Ammon's horn (tissue), 1 donor: ENCODE measurements around the gene DTNA.

ENCODE experiments used
- DNase-seq: peaks from one replicate; pipeline ENCODE4 v3.0.0-alpha.2; 2016; ENCODE audit warnings: low spot score

The DTNA gene

DNA sequence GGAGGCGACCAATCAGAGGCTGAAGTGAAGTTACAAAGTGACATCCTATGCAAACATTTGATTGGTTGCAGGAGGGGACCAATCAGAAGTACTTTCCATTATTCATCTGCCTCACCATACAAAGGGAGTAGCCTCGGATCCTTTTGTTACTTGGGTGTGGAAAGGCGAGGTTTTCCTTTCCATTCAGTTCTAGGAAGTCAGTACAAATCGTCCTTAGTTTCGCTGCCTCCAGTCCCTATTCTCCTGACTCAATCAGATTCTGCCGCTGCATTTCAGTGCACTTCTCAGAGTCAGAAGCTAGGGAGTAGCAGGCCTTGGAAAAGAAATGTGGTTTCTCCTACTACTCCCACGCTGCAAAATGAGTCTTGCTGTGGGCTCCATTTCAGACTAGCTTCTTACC, 149.4 kb downstream of the DTNA start:
- DNase-seq, result no peak

DNA sequence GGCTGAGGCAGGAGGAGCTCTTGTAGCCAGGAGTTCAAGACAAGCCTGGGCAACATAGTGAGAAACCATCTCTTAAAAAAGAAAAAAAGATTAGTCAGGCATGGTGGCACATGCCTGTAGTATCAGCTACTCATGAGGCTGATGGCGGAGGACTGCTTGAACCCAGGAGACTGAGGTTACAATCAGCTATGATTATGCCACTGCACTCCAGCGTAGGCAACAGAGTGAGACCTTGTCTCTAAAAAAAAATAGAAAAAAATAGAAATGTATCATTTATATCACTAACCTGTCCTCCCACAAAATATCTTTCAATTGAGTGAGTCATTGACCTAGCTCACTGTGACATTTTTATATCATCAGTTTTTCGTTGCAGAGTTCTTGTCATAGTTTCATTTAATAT, 152.5 kb downstream of the DTNA start:
- no peak for DNase-seq

DNA sequence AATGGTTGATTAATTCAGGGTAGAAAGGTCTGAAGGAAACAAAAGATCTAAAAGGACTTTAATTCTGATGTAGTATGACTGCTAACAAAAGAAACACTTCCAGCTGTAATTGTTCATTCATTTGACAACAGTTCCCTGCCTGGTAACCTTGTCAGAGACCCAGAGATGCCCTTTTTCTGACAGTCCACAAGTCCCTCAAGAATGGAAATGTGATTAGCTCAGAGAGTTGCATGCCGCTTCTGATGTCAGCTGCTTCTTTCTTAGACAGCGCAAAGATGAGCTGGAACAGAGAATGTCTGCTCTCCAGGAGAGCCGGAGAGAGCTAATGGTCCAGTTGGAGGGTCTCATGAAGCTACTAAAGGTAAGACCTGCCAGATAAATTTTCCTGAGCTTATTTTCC, 153.6 kb downstream of the DTNA start:
- no peak for DNase-seq

DNA sequence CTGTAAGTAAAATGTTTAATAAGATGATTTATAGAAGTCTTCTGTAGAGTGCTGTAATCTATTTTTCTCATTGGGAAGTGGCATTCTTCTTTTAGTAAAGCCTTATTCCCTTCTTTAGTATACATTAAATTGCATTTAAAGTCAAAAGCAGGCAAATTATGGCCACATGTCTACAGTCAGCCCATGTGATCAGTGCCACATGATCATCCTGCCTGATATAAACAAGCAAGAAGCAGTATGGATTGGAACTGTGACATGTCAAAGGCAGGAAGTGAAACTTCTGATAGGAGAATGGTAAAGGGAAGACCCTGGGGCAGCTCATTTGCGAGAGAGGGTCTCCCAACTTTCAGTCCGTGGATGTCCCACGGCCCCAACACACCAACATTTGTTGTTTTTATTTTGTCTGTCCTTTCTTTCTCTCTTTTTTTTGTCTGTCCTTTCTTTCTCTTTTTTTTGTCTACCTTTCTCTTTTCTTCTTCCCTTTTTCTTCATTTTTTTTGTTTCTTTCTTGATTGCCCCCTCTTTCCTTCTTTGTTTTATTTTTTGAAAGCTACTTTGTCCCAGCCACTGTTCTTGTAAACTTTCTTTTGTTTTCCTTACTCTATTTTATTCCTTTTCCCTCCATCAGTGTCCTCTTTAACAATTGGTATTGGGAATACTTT, 154.9 kb downstream of the DTNA start:
- DNase-seq, result no peak

DNA sequence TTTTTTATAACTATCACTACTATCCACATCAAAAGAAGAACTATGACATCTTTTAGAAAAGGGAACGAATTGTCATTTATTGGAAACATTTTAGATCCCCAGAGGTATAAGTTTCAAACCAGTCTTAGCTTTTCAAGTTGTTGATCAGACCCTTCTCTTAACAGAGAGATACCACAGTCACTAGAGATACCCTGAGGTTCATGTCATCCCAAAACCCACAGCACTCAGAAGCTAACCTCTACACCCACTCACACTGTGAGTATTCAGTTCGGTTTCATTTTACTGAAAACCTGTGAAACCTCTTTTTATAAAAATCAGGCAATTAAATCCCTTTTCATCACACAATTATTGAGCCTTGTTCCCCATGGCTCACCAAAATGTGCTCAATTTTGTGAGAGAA, 156.2 kb downstream of the DTNA start:
- no peak for DNase-seq

DNA sequence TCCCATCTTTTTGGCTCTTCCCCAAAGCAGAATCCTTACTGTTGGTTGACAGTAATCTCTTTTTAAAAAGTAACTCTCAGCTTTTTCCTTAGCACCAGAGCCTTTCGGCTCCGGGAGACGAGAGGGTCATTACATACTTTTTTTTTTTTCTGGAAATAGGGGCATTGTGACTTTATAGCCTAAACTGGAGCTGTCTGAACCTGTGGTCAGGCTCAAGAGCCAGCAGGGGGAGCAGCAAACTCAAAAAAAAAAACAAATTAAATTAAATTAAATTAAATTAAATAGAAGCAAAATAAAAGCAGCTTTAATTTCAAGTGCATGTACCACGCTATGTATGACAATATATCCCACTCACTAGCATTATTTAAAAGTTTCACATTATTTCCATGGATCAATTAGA, 156.6 kb downstream of the DTNA start:
- DNase-seq, result no peak

DNA sequence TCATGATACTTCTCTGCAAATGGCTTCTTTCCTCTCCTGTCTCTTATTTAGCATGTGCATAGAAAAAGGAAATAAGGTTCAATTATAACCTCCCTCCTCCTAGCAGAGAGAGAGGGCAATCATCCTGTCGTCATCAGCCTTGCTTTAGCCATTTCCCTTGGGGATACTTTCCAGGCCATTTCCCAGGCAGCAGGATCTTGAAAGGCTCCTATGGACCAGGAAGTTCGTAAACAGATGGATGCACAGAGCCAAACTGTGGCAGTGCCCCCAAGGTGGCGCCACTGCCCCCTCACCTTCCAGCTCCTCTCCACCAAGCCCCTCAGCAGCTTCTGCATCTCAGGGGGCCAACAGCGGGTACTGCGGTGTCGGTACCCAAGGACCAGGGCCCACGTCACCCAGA, 157.4 kb downstream of the DTNA start:
- DNase-seq, result peak; percentile 12

DNA sequence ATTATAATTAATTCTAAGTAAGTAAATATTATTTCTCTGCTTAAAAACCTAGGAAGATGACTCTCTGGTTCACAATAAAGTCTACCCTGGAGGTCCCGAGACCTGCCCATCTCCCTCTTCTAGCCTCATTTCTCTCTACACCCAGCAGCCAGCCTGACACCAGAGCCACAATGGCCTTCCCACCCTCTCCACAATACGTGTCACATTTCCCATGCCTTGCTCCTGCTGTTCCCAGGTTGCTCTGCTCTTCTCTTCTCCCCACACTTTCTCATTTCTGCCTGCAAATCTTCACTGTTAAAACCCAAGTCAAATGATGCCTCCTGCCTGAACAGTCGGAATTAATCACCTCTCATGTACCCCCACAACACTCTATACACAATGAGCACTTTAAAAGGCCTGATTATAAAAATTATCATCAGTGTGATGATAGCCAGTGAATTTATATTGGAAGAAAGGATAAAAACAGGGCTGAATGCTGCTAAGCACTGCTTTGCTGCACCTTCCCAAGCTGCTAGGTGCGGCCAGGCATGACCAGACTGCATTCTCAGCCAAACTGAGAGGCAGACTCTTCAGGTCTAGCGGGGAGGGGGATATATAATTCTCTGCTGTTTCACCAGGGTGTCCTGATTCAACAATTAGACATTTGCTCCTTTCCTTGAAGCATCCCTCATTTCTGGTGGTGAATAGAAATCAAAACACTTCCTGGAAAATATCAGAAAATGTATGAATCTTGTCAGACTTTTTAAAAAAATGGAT, 160.6 kb downstream of the DTNA start:
- DNase-seq, result no peak

DNA sequence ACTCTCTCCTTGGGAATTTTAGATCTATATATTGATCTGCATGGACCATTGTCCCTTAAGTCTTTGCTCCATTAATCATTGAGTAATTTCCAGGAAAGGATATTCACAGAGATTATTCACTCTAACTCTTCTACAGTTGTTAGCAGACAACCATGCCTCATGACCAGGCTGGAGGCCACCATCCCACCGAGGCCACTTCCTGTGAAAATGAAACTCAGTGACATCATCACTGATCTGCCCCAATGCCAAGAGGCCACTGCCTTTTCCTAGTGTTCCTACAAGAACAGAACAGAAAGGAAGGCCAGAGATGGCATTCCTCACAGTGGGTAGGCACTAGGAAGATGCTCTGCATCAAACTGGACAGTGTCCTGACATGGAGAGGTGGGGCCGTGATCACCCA, 161.3 kb downstream of the DTNA start:
- DNase-seq, result no peak

DNA sequence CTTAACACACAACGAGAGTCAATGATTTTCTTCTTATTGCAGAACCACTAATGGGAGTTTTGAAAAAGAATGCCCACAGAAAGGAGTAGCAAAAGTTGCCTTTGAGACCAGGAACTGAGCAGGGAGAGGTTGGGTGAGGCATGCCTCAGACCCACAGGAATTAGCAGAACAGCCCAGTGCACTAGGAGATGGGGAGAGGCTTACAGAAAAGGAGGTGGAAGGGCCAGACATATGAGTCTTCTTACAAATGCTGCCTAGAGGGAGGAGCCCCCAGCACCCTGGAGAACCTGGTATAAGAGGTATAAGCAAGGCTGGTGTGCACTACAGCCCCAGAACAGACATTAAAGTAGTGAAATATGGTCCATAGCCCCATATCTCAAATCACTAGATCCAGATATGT, 162.0 kb downstream of the DTNA start:
- no peak for DNase-seq

DNA sequence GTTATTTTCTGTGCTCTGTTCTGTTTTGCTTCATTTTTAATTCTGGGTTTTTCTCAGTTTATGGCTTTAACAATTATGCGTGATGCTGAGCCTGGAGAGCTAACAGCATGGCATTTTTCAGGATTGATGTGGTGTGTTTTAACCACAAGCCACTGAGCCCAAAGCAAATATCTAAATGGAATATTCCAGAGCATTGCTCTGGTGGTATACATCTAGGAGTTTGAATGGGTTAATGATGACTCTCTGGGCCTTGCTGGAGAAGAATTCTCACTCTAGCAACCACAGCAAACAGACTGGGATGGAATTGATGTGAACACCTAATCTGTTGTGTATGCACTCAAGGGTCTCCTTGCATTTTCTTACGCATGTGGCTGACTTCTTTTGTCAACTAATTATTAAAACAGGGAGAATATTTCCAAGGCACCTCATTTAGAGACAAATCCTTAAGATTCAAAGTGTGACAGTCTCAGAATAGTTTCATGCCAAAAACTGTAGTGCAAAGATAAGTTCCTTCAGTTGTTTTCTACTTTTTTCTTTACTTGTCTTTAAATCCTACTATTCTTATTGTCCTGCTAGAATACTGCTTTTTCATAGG, 164.0 kb downstream of the DTNA start:
- no peak for DNase-seq

DNA sequence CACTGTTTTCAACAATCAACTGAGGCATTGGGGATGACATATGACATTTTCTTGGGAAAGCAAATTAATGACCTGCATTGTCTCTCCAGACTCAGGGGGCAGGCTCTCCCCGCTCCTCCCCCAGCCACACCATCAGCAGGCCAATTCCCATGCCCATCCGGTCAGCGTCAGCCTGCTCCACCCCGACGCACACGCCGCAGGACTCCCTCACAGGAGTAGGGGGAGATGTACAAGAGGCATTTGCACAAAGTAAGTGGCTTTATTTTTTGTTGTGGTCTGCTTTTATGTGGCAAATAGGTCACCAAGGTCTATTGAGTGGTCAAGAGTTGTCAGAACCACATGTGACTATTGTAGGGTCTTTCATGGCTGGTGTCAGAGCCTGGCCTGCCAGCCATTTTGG, 165.1 kb downstream of the DTNA start:
- no peak for DNase-seq

DNA sequence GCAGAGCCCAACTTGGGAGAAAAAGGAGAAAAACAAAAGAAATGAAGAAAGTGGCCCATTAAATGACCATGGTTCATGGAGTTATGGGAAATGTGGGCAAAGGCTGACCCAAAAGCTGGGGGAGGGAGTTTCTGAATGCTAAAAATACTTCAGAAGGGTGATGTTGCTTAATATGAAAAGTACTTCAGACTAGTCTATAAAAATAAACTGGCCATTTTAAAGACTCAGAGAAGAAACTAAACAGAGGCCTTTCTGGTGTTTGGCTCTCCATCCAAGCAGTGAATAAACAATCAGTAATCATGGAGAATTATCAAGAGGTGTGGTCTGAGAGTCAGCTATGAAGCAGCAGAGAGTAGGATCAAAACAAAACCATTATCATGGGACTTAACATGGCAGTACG, 170.3 kb downstream of the DTNA start:
- no peak for DNase-seq

DNA sequence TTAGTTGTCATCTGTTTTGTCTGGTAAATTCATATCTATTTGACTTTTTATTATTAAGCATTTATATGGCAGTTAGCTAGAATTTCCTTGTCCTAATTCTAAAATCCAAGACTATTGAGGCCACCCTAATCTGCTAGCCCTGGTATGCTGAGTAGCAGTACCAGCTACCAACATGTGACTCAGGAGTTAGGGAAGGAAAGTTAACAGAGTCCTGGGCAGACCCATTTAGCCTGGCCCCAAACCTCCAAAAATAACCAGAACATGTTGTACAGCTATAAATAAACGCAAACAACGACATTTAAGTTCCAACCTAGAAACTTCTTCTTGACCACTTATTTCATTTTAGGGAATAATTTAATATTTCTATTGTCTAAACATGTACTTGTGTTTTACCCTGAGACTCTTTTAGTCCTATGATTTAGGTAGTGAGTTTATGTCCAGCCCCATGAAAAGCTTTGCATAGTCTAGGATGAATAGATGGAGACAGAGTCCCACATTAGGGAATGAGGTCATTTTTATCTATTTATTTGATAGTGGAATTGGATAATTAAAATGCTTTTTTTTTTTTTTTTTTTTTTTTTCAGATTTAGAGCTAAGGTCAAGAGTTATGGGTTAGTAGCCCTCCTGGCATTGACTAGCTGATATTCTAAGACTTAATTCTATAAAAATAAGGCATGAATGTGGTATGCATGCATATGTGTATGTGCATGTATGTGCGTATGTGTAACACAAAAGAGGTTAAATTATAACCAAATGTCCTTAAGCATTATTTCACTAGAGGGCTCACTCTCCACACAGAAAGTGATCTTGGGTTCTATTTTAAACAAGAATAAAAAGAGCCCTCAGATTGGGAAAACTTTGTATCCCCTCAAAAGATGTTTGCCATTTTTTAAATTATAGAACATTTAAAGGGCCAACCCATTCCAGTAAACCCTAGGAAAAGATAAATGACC, 171.1 kb downstream of the DTNA start:
- peak; percentile 27 for DNase-seq

DNA sequence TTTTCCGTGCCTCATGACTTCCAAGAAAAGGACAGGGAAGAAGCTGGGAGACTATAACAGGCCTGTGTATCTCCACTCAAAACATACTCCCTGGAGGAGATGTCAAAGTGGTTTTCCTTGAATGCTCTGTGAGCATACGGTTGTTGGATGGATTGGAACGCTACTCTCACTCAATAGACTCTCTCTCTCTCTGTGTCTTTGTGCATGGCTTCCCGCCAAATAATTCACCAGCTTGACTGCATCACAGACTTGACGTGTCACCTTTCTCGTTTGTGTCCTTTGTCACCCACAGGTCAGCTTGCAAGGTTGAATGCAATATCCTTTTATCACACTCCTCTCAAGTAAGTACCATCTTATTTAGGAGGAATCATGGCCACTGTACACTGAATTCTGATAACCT, 174.3 kb downstream of the DTNA start:
- no peak for DNase-seq

DNA sequence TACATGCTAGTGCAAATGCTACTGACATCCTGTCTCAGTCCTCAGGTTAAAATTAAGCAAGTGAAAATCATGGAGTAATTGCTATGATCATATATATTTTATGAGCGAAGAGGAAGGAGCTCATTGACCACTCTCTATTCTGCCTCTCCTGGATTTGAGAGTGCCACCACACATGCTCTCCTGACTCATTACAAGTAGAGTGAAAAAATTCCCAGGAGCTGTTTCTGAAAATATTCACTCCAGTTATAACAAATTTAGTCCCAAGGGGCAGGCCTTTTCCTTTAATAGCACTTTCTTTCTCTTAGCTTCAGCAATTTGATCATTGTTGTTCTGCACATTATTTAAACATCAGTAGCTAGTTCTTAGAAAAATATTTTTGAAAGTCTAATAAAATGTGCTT, 176.1 kb downstream of the DTNA start:
- no peak for DNase-seq

DNA sequence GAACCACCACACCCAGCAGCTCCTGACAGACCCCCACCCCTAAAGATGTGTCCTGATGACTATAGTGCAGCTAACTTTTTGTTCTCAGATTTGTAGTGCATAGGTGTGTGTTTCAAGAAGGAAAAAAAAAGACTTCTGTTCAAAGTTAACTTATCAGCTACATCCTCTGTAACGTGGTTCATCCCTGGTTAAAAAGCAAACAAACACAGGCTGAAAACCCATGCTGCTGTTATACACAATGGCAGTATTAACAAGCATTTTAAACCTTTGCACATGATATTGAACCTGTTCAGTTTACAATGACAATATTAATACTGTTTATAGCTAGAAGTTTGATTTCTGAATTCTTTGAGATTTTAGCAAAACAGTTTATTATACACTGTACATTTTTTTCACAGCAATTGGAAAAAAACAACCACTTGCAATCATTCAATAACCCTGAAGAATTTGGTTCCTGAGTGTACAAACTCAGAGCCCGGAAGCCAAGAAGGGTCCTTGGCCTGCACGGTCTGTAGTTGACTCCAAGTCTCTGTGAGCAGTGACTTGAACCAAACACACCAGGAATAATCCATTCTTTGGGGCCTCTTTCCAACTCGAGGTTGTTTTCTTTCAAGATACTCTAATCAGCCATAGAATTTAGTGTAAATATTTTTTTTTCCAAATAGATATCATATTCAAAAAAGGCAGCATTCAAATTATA, 177.9 kb downstream of the DTNA start:
- no peak for DNase-seq

DNA sequence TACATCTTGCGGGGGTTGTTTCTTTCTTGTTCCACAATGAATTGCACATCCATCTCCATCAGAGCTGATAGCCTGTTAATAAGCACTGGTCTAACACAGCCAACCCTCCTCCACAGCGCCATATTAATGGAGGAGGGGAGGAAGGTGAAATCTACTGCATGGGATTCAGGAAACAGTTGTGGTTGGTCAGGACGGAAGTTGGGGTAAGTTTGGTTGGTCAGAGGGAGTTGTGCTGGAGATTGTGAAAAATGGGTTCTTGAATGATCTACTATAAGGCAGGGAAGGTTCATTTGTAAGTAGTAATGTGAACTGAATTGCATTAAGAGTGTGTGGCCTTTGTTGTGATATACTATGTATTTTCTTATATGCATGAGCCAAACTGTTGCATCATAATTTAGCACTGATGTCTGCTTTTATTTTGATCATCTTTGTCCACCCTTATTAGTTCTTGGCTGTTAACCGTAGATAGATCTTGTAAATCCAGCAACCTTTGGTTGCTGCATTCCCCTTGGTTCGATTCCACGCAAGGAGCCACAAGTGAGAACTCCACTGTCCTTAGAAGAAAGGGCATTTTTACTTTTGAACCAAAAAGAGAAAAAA, 180.5 kb downstream of the DTNA start:
- no peak for DNase-seq

DNA sequence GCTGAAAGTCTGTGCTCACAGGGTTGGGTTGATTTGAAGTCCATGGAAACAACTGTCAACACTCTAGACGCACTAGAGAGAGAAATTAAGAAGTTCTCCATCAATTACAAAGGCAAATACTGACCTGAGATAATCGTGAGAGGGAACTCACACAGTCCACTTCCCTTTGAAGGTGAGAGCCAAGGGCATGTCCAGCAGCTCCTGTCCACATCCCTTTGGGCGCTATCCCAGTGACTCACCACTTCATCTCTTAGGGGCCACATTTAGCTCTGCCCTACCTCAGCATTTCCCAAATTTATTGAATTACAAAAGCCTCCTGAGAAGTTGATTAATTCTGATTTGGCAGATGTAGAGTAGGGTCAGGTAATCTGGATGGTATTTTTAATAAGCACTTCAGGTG, 182.3 kb downstream of the DTNA start:
- DNase-seq, result no peak

DNA sequence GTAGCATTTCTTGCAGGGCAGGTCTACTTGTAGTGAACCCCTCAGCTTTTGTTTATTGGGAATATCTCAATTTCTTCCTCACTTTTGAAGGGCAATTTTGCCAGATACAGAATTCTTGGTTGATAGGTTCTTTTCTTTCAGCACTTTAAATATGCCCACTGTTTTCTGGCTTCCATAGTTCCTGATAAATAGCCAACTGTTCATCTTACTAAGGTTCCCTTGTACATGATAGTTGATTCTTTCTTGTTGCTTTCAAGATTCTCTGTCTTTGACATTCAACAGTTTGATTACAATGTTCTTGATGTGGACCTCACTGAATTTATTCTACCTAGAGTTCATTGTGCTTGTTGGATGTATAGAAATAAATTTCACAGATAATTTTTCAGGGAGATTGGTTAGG, 183.1 kb downstream of the DTNA start:
- DNase-seq, result no peak

DNA sequence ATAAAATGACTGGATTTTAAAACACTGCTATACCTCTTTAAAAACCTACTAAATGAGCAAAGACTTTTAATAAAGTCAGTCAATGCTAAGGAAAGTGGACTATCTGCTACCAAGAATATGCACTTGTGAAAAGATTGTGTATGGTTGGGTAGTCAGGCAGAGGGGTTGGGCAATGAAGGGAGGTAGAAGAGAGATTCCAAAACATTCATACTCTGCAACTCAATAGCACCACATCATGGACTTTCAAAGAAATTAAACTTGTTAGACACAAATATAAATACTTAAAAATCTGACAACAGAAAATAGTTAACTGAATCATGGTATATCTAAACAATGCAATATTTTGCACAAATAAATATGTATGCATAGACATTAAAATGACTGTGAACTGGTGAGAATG, 191.2 kb downstream of the DTNA start:
- no peak for DNase-seq
